H9 (cell line): ENCODE measurements around the gene MDFI. TPM values are rescaled to one million over a fixed set of nuclear protein-coding genes. Genes with fewer than 3 reads are reported as not detected.

Experiments
- DNase-seq: peaks from one replicate; pipeline ENCODE4 v3.0.0-alpha.2; 2017
- H2AFZ ChIP-seq: one replicate; pipeline ENCODE4 v1.6.1; 2013; ENCODE audit warnings: mild to moderate bottlenecking, low read length, control low read depth, moderate library complexity
- H2AK5ac ChIP-seq: 2 replicates; pipeline ENCODE4 v1.6.1; 2013; ENCODE audit warnings: low read length, control low read depth, mixed read lengths; ENCODE audit not compliant: insufficient read length
- H2BK120ac ChIP-seq: one replicate; pipeline ENCODE4 v1.6.1; 2013; ENCODE audit warnings: low read depth, mild to moderate bottlenecking, low read length, control low read depth, inconsistent platforms; ENCODE audit not compliant: poor library complexity, severe bottlenecking
- H2BK12ac ChIP-seq: 2 replicates; pipeline ENCODE4 v1.6.1; 2013; ENCODE audit warnings: low read length, control low read depth, mixed read lengths, low read depth; ENCODE audit not compliant: insufficient read length
- H2BK15ac ChIP-seq: 2 replicates; pipeline ENCODE4 v1.6.1; 2013; ENCODE audit warnings: low read depth, low read length, control low read depth
- H2BK20ac ChIP-seq: one replicate; pipeline ENCODE4 v1.6.1; 2013; ENCODE audit warnings: low read depth, mild to moderate bottlenecking, low read length, control low read depth, inconsistent platforms; ENCODE audit not compliant: poor library complexity, severe bottlenecking
- H2BK5ac ChIP-seq: 2 replicates; pipeline ENCODE4 v1.6.1; 2013; ENCODE audit warnings: low read length, control low read depth, mixed read lengths; ENCODE audit not compliant: insufficient read length
- H3K14ac ChIP-seq: 2 replicates; pipeline ENCODE4 v1.6.1; 2013; ENCODE audit warnings: low read length, control low read depth; ENCODE audit not compliant: insufficient read depth
- H3K18ac ChIP-seq: 2 replicates; pipeline ENCODE4 v1.6.1; 2013; ENCODE audit warnings: low read depth, mild to moderate bottlenecking, mixed read lengths, low read length, control low read depth; ENCODE audit not compliant: insufficient read length
- H3K23ac ChIP-seq: 2 replicates; pipeline ENCODE4 v1.6.1; 2013; ENCODE audit warnings: low read length, control low read depth, mixed read lengths, low read depth; ENCODE audit not compliant: insufficient read length
- H3K23me2 ChIP-seq: 2 replicates; pipeline ENCODE4 v1.6.1; 2013; ENCODE audit warnings: low read depth, mild to moderate bottlenecking, mixed read lengths, low read length, control low read depth; ENCODE audit not compliant: insufficient read length, poor library complexity, severe bottlenecking
- H3K27ac ChIP-seq: 2 replicates; pipeline ENCODE4 v1.5.1; 2013; ENCODE audit warnings: low read length, control low read depth, mixed read lengths, low read depth; ENCODE audit not compliant: insufficient read length
- H3K27me3 ChIP-seq: 2 replicates; pipeline ENCODE4 v1.6.1; 2013; ENCODE audit warnings: low read length, control low read depth, inconsistent platforms; ENCODE audit not compliant: insufficient read depth
- H3K4ac ChIP-seq: 2 replicates; pipeline ENCODE4 v1.6.1; 2013; ENCODE audit warnings: low read depth, mild to moderate bottlenecking, control low read depth, inconsistent platforms, low read length, moderate library complexity
- H3K4me1 ChIP-seq: 2 replicates; pipeline ENCODE4 v1.6.1; 2013; ENCODE audit warnings: low read length, control low read depth, inconsistent platforms; ENCODE audit not compliant: insufficient read depth
- H3K4me2 ChIP-seq: 2 replicates; pipeline ENCODE4 v1.6.1; 2013; ENCODE audit warnings: low read length, control low read depth, mixed read lengths; ENCODE audit not compliant: insufficient read length, insufficient read depth
- H3K56ac ChIP-seq: 2 replicates; pipeline ENCODE4 v1.6.1; 2013; ENCODE audit warnings: low read depth, mild to moderate bottlenecking, mixed read lengths, low read length, control low read depth; ENCODE audit not compliant: insufficient read length
- H3K79me1 ChIP-seq: 2 replicates; pipeline ENCODE4 v1.6.1; 2013; ENCODE audit warnings: low read depth, mild to moderate bottlenecking, moderate library complexity, low read length, control low read depth, inconsistent platforms; ENCODE audit not compliant: insufficient read depth, poor library complexity, severe bottlenecking
- H3K79me2 ChIP-seq: 2 replicates; pipeline ENCODE4 v1.6.1; 2013; ENCODE audit warnings: low read length, control low read depth, inconsistent platforms; ENCODE audit not compliant: insufficient read depth
- H3K9ac ChIP-seq: 2 replicates; pipeline ENCODE4 v1.6.1; 2013; ENCODE audit warnings: low read length, control low read depth, mixed read lengths; ENCODE audit not compliant: insufficient read length; ENCODE audit errors: extremely low read depth
- H3K9me3 ChIP-seq: one replicate; pipeline ENCODE4 v1.6.1; 2013; ENCODE audit warnings: low read depth, low read length, inconsistent platforms; ENCODE audit not compliant: control insufficient read depth
- H3T11ph ChIP-seq: one replicate; pipeline ENCODE4 v1.6.1; 2013; ENCODE audit warnings: mild to moderate bottlenecking, low read length, control low read depth, inconsistent platforms
- H4K20me1 ChIP-seq: one replicate; pipeline ENCODE4 v1.6.1; 2013; ENCODE audit not compliant: control insufficient read depth, insufficient read length, insufficient read depth
- H4K5ac ChIP-seq: 2 replicates; pipeline ENCODE4 v1.6.1; 2013; ENCODE audit warnings: low read depth, mild to moderate bottlenecking, mixed read lengths, low read length, control low read depth; ENCODE audit not compliant: insufficient read length
- H4K8ac ChIP-seq: replicated peaks from 2 replicates; pipeline ENCODE4 v1.6.1; 2013; ENCODE audit warnings: low read length, control low read depth, mixed read lengths, low read depth; ENCODE audit not compliant: insufficient read length
- H4K91ac ChIP-seq: 2 replicates; pipeline ENCODE4 v1.6.1; 2013; ENCODE audit warnings: low read depth, mild to moderate bottlenecking, moderate library complexity, mixed read lengths, low read length, control low read depth; ENCODE audit not compliant: insufficient read length
- H3K27ac Mint-ChIP-seq, 3 experiments: 2 replicates in 2 of 3; 3 replicates in 1 of 3; pipeline ENCODE4 v1.8.0; 2020 to 2021; ENCODE audit warnings: mixed read lengths in 3 of 3, mild to moderate bottlenecking in 1 of 3, moderate library complexity in 1 of 3
- H3K27me3 Mint-ChIP-seq: 2 replicates; pipeline ENCODE4 v1.8.0; 2021; ENCODE audit warnings: low read depth, mild to moderate bottlenecking, moderate library complexity, mixed read lengths
- H3K36me3 Mint-ChIP-seq, 3 experiments: 2 replicates in 2 of 3; 3 replicates in 1 of 3; pipeline ENCODE4 v1.8.0; 2020 to 2021; ENCODE audit warnings: low read depth in 3 of 3, mixed read lengths in 3 of 3; ENCODE audit not compliant: insufficient read depth in 1 of 3
- H3K4me1 Mint-ChIP-seq, 2 experiments: 2 replicates each; pipeline ENCODE4 v1.8.0; 2020; ENCODE audit warnings: mixed read lengths in 2 of 2
- H3K4me3 Mint-ChIP-seq, 2 experiments: 2 replicates in 1 of 2; 3 replicates in 1 of 2; pipeline ENCODE4 v1.8.0; 2020 to 2021; ENCODE audit warnings: mild to moderate bottlenecking in 2 of 2, mixed read lengths in 2 of 2, moderate library complexity in 1 of 2
- H3K9me3 Mint-ChIP-seq, 2 experiments: 2 replicates in 1 of 2; 3 replicates in 1 of 2; pipeline ENCODE4 v1.8.0; 2020; ENCODE audit warnings: mild to moderate bottlenecking in 2 of 2, mixed read lengths in 2 of 2, moderate library complexity in 1 of 2
- WGBS: extraction: QIAGEN DNeasy Blood & Tissue Kit; methylation state at CpG from one replicate; pipeline ENCODE4 v1.1.7; 2013; ENCODE audit warnings: missing lambda C conversion rate, low lambda C conversion rate, mixed read lengths; ENCODE audit not compliant: insufficient read length; ENCODE audit errors: extremely low coverage; 5-methylcytosine and 5-hydroxymethylcytosine counted together
- total RNA-seq: library from RNA; stranded (reverse); gene quantifications from 2 replicates; pipeline ENCODE4 v1.2.1, GENCODE V29; 2021
- TF ChIP-seq, protein P1 (sequence below): fragments of 200-600 bp; sonication (generic); conservative IDR thresholded peaks from 3 replicates; pipeline ENCODE4 v1.8.0; 2021; ENCODE audit warnings: antibody characterized with exemption, mild to moderate bottlenecking

MDFI gene
- total RNA-seq, 1 experiment from 2014 or later: 45.0 TPM

DNA sequence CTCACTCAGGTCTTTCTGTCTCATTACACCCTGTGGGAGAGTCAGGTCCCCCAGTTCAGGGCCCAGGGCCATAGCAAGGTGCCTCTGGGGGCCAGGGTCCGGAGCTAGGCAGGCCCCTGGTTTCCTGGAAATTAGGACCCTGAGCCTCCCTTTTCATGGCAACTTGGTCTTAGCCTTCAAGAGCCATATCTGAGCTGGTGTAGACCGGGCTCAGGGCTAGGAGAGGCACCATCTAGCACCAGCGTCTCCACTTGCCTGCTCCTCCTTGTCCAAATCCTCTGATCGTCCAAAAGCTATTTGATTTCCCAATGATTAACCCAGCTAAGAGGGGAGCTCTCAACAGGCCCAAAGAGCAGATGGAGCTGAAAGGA lies 5.6 kb downstream of the MDFI start:
- H3K23me2 ChIP-seq: peaks cover 2% of the 10 kb centered on the region
- peaks cover 9% of the 10 kb centered on the region; the same call in 1 of the 2 replicates for H3K4me1 ChIP-seq
- peaks cover 26 to 38% (median 36%) of the 10 kb centered on the region in 3 experiments for H3K36me3 Mint-ChIP-seq
- no peak overlapping the region for H3K23ac ChIP-seq
- H3K4me1 Mint-ChIP-seq: peaks cover 55 to 62% of the 10 kb centered on the region in 2 experiments
- no peak overlapping the region for H4K91ac ChIP-seq
- no peaks in the 10 kb centered on the region; a peak in 1 of 5 replicates for H3K9me3 Mint-ChIP-seq
- peaks cover 30% of the 10 kb centered on the region for H3K27me3 Mint-ChIP-seq
- H4K20me1 ChIP-seq: no peaks in the 10 kb centered on the region
- peak overlapping the region in 1 of 2 experiments; percentile 55; a peak in 2 of 5 replicates for H3K4me3 Mint-ChIP-seq
- no peak overlapping the region; a peak in 1 of 7 replicates for H3K27ac Mint-ChIP-seq
- no peak overlapping the region for H4K5ac ChIP-seq
- no peak overlapping the region for H4K8ac ChIP-seq
- H3K18ac ChIP-seq: no peak overlapping the region
- H2AFZ ChIP-seq: no peak overlapping the region
- H3T11ph ChIP-seq: no peak overlapping the region
- WGBS: no CpG with 5 or more reads among the region's 4 CpGs
- no peak overlapping the region for H2BK15ac ChIP-seq
- H3K79me1 ChIP-seq: no peaks in the 10 kb centered on the region
- no peak overlapping the region for H2BK12ac ChIP-seq
- DNase-seq: no peak
- TF ChIP-seq, protein P1, sequence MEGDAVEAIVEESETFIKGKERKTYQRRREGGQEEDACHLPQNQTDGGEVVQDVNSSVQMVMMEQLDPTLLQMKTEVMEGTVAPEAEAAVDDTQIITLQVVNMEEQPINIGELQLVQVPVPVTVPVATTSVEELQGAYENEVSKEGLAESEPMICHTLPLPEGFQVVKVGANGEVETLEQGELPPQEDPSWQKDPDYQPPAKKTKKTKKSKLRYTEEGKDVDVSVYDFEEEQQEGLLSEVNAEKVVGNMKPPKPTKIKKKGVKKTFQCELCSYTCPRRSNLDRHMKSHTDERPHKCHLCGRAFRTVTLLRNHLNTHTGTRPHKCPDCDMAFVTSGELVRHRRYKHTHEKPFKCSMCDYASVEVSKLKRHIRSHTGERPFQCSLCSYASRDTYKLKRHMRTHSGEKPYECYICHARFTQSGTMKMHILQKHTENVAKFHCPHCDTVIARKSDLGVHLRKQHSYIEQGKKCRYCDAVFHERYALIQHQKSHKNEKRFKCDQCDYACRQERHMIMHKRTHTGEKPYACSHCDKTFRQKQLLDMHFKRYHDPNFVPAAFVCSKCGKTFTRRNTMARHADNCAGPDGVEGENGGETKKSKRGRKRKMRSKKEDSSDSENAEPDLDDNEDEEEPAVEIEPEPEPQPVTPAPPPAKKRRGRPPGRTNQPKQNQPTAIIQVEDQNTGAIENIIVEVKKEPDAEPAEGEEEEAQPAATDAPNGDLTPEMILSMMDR: no peak
- H3K14ac ChIP-seq: no peak overlapping the region
- H3K79me2 ChIP-seq: no peaks in the 10 kb centered on the region; the same call in 1 of the 2 replicates
- no peak overlapping the region for H3K4ac ChIP-seq
- no peak overlapping the region for H3K56ac ChIP-seq
- no peaks in the 10 kb centered on the region for H3K9me3 ChIP-seq
- no peak overlapping the region for H3K4me2 ChIP-seq
- H2BK5ac ChIP-seq: no peak overlapping the region
- H3K27me3 ChIP-seq: no peaks in the 10 kb centered on the region; the same call in 1 of the 2 replicates
- no peak overlapping the region for H2BK20ac ChIP-seq
- no peak overlapping the region for H2BK120ac ChIP-seq
- H3K9ac ChIP-seq: no peak overlapping the region
- no peak overlapping the region for H2AK5ac ChIP-seq
- H3K27ac ChIP-seq: no peak overlapping the region
